Natural killer cell (primary cell): ENCODE results near the gene BICD2. TPM values are rescaled to one million over a fixed set of nuclear protein-coding genes. Genes with fewer than 3 reads are reported as not detected.
A peak's percentile ranks its signal among the peaks of the same experiment; 100 is the strongest.

Source experiments
- ATAC-seq, 3 donors: fragments of 150-1000 bp in 2 of 3; fragments of 200-7000 bp in 1 of 3; cut with Tn5 transposase; 1 replicate in 1 of 3; 2 replicates in 2 of 3; pipeline ENCODE4 v1.10.0; 2021; ENCODE audit warnings: mild to moderate bottlenecking in 2 of 3, moderate library complexity in 2 of 3
- DNase-seq, 2 donors: peaks; one replicate each; pipeline versions ENCODE4 v3.0.0 to v3.0.0-alpha.2; 2013 to 2021; ENCODE audit warnings: mixed read lengths in 1 of 2
- H3K27ac ChIP-seq: one replicate; pipeline ENCODE4 v1.5.1; 2013; ENCODE audit warnings: mild to moderate bottlenecking, low read length
- H3K27me3 ChIP-seq: one replicate; pipeline ENCODE4 v1.6.1; 2013; ENCODE audit warnings: low read length; ENCODE audit not compliant: control insufficient read depth, insufficient read depth
- H3K36me3 ChIP-seq: one replicate; pipeline ENCODE4 v1.6.1; 2013; ENCODE audit warnings: low read length; ENCODE audit not compliant: control insufficient read depth, insufficient read depth
- H3K4me1 ChIP-seq: one replicate; pipeline ENCODE4 v1.6.1; 2013; ENCODE audit warnings: low read length; ENCODE audit not compliant: control insufficient read depth, insufficient read depth
- H3K4me3 ChIP-seq: one replicate; pipeline ENCODE4 v1.5.1; 2013; ENCODE audit warnings: low read length
- H3K9me3 ChIP-seq: one replicate; pipeline ENCODE4 v1.6.1; 2013; ENCODE audit warnings: low read length; ENCODE audit not compliant: control insufficient read depth, insufficient read depth
- H3K27ac Mint-ChIP-seq, 2 donors: one replicate each; pipeline ENCODE4 v1.8.0; 2022; ENCODE audit warnings: mild to moderate bottlenecking in 2 of 2, mixed read lengths in 2 of 2, moderate library complexity in 1 of 2
- H3K27me3 Mint-ChIP-seq, 2 donors: one replicate each; pipeline ENCODE4 v1.8.0; 2022; ENCODE audit warnings: low read depth in 2 of 2, mixed read lengths in 2 of 2
- H3K36me3 Mint-ChIP-seq: one replicate; pipeline ENCODE4 v1.8.0; 2022; ENCODE audit warnings: mixed read lengths
- H3K4me1 Mint-ChIP-seq, 2 donors: one replicate each; pipeline ENCODE4 v1.8.0; 2022; ENCODE audit warnings: mixed read lengths in 2 of 2
- H3K4me3 Mint-ChIP-seq: one replicate; pipeline ENCODE4 v1.8.0; 2022; ENCODE audit warnings: mild to moderate bottlenecking, moderate library complexity, mixed read lengths
- H3K9me3 Mint-ChIP-seq, 2 donors: one replicate each; pipeline ENCODE4 v1.8.0; 2022; ENCODE audit warnings: mixed read lengths in 2 of 2
- WGBS: methylation state at CpG from one replicate; pipeline ENCODE4 v1.1.7; 2013; ENCODE audit warnings: missing lambda C conversion rate; ENCODE audit not compliant: insufficient coverage; 5-methylcytosine and 5-hydroxymethylcytosine counted together
- intact Hi-C: fragments of 100-400 bp; cut with micrococcal nuclease; formaldehyde crosslinking; loops from one replicate; pipeline ENCODE4 v1.14.2; 2022
- total RNA-seq, 4 donors: library from RNA; stranded (reverse); fragments of 120-200 nt in 1 of 4; gene quantifications; one replicate each; pipeline versions ENCODE4 v1.2.3 to v1.2.4, GENCODE V29; 2013 to 2022
- TF ChIP-seq, protein P1 (sequence below): fragments of 200-600 bp; IDR thresholded peaks from one replicate; pipeline ENCODE4 v1.8.0; 2022; ENCODE audit warnings: antibody characterized with exemption

Gene BICD2
- total RNA-seq, 3 donors from 2014 or later (not counting 1 experiment from before 2014, with no cell fraction given), result 27.0 to 39.7 (median 39.7) TPM

GRCh38 chr9:92665836-92666235, 98.8 kb downstream of the BICD2 start:
- DNase-seq (no peak), ATAC-seq (no peak)
- Mint-ChIP-seq H3K4me3 (peak overlapping the region; percentile 7), H3K36me3 (no peaks in the 10 kb centered on the region), H3K9me3 (no peaks in the 10 kb centered on the region), H3K4me1 (peaks cover 40 to 53% of the 10 kb centered on the region in 2 donors), H3K27ac (no peak overlapping the region), H3K27me3 (no peaks in the 10 kb centered on the region)
- Histone ChIP-seq H3K4me1 (peaks cover 27% of the 10 kb centered on the region), H3K27ac (no peak overlapping the region), H3K36me3 (peaks cover 10% of the 10 kb centered on the region), H3K27me3 (no peaks in the 10 kb centered on the region), H3K9me3 (no peaks in the 10 kb centered on the region), H3K4me3 (no peak overlapping the region)
- intact Hi-C loops, result no loop called here
- TF ChIP-seq, protein P1, sequence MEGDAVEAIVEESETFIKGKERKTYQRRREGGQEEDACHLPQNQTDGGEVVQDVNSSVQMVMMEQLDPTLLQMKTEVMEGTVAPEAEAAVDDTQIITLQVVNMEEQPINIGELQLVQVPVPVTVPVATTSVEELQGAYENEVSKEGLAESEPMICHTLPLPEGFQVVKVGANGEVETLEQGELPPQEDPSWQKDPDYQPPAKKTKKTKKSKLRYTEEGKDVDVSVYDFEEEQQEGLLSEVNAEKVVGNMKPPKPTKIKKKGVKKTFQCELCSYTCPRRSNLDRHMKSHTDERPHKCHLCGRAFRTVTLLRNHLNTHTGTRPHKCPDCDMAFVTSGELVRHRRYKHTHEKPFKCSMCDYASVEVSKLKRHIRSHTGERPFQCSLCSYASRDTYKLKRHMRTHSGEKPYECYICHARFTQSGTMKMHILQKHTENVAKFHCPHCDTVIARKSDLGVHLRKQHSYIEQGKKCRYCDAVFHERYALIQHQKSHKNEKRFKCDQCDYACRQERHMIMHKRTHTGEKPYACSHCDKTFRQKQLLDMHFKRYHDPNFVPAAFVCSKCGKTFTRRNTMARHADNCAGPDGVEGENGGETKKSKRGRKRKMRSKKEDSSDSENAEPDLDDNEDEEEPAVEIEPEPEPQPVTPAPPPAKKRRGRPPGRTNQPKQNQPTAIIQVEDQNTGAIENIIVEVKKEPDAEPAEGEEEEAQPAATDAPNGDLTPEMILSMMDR, result no peak
- 97% methylated on average over 3 of the region's 3 CpGs for WGBS

DNA sequence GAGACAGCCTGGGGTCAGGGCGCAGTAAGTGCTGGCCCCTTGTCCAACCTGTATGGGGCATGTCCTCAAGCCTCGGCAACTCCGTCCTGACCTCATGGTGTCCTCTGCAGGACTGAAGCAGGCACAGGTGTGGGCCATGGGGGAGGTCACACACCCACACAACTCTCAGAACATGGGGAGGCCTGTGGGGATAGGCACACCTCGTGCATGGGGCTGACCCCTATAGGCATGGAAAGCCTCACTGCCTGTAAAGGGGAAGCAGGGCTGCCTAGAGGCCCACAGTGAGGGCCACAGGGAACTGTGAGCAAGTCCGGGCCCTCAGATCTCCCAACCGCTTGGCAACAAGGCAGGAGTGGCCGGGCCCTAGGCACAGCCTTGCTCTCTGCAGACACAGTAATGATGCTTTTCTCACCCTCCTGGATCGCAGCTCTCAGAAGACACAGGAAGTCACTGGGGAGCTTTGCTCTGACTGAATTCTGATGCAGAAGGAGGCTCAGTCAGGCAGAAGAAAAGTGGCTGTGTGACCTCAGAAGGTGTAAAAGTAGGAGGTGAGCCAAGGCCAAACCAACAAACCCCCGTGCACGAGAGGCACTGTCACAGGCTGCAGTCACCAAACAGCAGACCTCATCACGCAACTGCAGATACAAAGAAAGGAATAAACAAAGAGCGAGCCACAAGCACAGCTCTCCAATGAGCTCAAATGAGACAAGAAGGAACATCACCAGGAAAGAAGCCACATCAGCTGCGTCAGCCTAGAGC, 100.1 kb downstream of the BICD2 start:
- ATAC-seq, result peak; percentile 13 to 46 (median 46)
- peaks cover 40 to 53% of the 10 kb centered on the region in 2 donors for H3K4me1 Mint-ChIP-seq

GRCh38 chr9:92663951-92664350, 100.7 kb downstream of the BICD2 start:
- H3K4me1 Mint-ChIP-seq, result peaks cover 35 to 48% of the 10 kb centered on the region in 2 donors
- no peaks in the 10 kb centered on the region for H3K9me3 Mint-ChIP-seq
- TF ChIP-seq, protein P1, result no peak
- no peak overlapping the region for H3K27ac ChIP-seq
- peak overlapping the region; percentile 5 to 63 for H3K27ac Mint-ChIP-seq
- DNase-seq (no peak), ATAC-seq (no peak)
- peaks cover 16% of the 10 kb centered on the region for H3K4me1 ChIP-seq
- H3K9me3 ChIP-seq, result no peaks in the 10 kb centered on the region
- intact Hi-C loops, result no loop called here
- H3K36me3 Mint-ChIP-seq, result no peaks in the 10 kb centered on the region
- no peak overlapping the region for H3K4me3 Mint-ChIP-seq
- H3K27me3 ChIP-seq, result no peaks in the 10 kb centered on the region
- WGBS, result 97% methylated on average over 10 of the region's 10 CpGs
- no peaks in the 10 kb centered on the region for H3K27me3 Mint-ChIP-seq
- no peak overlapping the region for H3K4me3 ChIP-seq
- H3K36me3 ChIP-seq, result peaks cover 10% of the 10 kb centered on the region

More for the DNA sequence above, 100.1 kb downstream of the BICD2 start:
- TF ChIP-seq, protein P1, result no peak
- Mint-ChIP-seq H3K36me3 (no peaks in the 10 kb centered on the region), H3K27me3 (no peaks in the 10 kb centered on the region), H3K4me3 (no peak overlapping the region), H3K9me3 (no peaks in the 10 kb centered on the region), H3K27ac (peak overlapping the region; percentile 5 to 63)
- Histone ChIP-seq H3K4me3 (no peak overlapping the region), H3K4me1 (peaks cover 22% of the 10 kb centered on the region), H3K27me3 (no peaks in the 10 kb centered on the region), H3K36me3 (peaks cover 10% of the 10 kb centered on the region), H3K27ac (peak overlapping the region; percentile 12), H3K9me3 (no peaks in the 10 kb centered on the region)
- intact Hi-C loops, result no loop called here
- peak in 1 of 2 donors; percentile 72 for DNase-seq
- WGBS, result 64% methylated on average over 13 of the region's 13 CpGs
